Dermis microvascular lymphatic vessel endothelial cell (primary cell): ENCODE data around the gene GLRX3. TPM values are rescaled to one million over a fixed set of nuclear protein-coding genes. Genes with fewer than 3 reads are reported as not detected.

Experiments used
- DNase-seq, 2 donors: peaks; one replicate each; pipeline versions ENCODE4 v3.0.0 to v3.0.0-alpha.2; 2010; ENCODE audit warnings: low read depth in 2 of 2
- total RNA-seq: library from RNA; depleted of rRNA; stranded (reverse); fragments of >200 nt; gene quantifications from 2 replicates; pipeline ENCODE4 v1.2.1, GENCODE V29; 2014

Gene GLRX3
- total RNA-seq, 1 donor from 2014 or later = 72.0 TPM

- DNase-seq = no peak
Measured at GRCh38 chr10:130137659-130138478, 1.7 kb downstream of the GLRX3 start.

DNA sequence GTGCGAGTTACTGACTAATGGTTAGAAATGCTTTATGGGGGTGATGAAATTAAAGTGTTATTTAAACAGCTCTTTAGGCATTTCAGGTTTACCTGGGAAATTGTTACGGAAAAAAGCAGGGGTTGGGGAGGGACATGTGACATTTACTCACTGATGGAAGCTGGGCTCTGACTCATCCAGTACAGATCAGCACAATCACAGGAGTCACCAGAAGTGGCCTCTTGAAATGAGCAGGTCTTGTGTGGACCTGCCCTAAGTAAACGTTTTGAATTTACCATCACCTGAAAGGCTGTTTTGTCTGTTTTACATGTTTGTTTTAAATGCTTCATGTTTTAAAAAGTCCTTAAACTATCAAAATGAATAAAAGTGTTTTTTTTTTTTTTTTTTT is 2.3 kb downstream of the GLRX3 start:
- DNase-seq = peak; percentile 67 to 88

- DNase-seq = no peak
Measured at GRCh38 chr10:130140425-130140824, 4.2 kb downstream of the GLRX3 start.

DNA sequence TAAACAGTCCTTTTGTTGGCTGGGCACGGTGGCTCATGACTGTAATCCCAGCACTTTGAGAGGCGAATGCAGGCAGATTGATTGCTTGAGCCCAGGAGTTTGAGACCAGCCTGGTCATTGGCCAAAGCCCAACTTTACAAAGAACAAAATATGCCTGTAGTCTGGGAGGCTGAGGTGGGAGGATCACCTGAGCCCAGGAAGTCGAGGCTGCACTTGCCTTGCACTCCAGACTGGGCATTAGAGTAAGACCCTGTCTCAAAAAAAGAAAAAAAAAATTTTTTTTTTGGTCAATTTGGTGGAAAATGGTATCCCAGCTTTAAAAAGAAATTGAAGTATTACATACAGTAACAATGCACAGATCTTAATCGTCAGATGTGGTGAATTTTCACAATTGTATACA is 4.8 kb downstream of the GLRX3 start:
- no peak for DNase-seq

GRCh38 chr10:130141460-130141859 is 5.3 kb downstream of the GLRX3 start:
- peak in 1 of 2 donors; percentile 32 for DNase-seq

DNA sequence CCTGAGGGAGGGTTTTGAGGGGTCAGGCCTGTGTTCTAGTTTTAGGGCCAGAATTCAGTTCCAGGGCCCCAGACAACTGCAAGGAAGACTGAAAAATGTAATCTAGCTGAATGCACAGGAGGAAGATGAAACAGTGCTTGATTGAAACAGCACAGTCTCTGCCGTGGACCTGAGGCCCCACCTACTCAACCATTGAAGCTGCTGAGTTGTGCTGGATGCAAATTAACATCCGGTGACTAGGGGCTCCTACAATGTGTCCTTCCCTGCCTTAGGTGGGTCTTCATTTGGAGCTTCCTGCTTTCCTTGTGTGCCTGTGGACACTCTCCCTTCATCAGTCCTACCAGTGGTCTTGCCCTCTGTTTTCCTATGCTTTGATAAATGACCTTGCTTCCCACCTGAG is 5.7 kb downstream of the GLRX3 start:
- DNase-seq = no peak

- no peak for DNase-seq
Measured at GRCh38 chr10:130146042-130146441, 9.9 kb downstream of the GLRX3 start.

- DNase-seq = no peak
Measured at GRCh38 chr10:130159192-130159794, 23.1 kb downstream of the GLRX3 start.

- no peak for DNase-seq
Measured at GRCh38 chr10:130160775-130161174, 24.6 kb downstream of the GLRX3 start.

DNA sequence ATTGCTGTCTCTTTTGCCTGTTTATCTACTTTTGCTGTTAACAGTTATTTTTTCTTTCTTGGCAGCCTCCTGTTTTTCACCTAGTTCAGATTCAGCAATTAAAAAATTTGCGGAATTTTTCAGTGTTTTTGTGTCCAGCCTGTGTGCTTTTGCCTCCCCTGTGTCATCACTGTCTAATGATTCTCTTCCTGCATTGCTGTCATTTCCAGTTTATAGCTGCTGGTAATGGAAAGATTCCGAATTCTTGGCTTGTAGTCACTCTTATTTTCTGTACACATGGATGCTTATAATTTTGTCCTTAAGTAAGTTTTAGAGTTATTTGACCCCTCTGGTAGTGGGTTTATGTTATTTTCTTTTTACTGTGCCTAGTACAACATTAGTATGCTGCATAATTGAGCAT is 25.1 kb downstream of the GLRX3 start:
- DNase-seq = peak in 1 of 2 donors; percentile 77

GRCh38 chr10:130167193-130167592 is 31.0 kb downstream of the GLRX3 start:
- DNase-seq = no peak

GRCh38 chr10:130167707-130168106 is 31.5 kb downstream of the GLRX3 start:
- no peak for DNase-seq

- no peak for DNase-seq
Measured at GRCh38 chr10:130169136-130169859, 33.1 kb downstream of the GLRX3 start.

GRCh38 chr10:130171196-130171595 is 35.0 kb downstream of the GLRX3 start:
- no peak for DNase-seq

- DNase-seq = no peak
Measured at GRCh38 chr10:130174328-130174727, 38.1 kb downstream of the GLRX3 start.

DNA sequence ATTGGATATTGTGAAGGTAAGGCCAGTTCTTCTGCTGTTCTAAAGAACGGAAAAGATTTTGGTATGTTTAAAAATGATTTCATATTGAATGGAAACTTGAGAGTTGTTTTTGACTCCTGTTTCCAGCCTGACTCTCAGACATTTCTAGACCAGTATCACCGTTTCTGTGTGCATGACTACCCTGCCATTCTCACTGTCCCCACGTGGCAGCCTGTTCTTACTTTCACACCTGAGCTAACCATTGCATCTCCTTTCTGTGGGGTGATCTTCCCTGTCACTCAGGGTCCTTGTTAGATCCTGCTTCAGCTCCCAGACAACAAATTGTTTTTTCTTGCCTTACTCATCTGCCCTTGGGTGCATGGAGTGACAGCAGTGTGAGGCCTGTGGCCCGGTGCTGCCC is 38.9 kb downstream of the GLRX3 start:
- DNase-seq = no peak

GRCh38 chr10:130177250-130177649 is 41.1 kb downstream of the GLRX3 start:
- DNase-seq = no peak

- peak; percentile 70 to 87 for DNase-seq
Measured at GRCh38 chr10:130179640-130180039, 43.4 kb downstream of the GLRX3 start.

GRCh38 chr10:130180416-130180815 is 44.2 kb downstream of the GLRX3 start:
- DNase-seq = no peak

DNA sequence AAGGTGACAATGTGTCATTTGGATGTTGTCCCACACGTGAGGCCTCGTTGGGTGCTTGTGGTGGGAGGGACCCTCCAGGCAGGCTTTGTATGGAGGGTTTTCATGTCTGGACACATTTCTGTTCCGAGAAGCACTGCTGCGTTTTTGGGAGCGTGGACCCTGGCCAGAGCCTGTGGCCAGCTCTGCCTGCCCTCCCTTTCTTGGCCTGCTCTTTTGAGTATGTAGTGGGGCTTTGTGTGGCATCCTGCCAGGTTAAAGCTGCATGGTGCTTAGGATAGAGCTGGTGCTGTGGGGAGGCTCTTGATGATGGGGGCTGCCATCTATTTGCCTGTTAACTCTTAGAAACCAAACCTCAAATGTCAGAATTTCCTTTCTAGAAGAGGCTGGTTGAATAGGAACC is 45.7 kb downstream of the GLRX3 start:
- no peak for DNase-seq

DNA sequence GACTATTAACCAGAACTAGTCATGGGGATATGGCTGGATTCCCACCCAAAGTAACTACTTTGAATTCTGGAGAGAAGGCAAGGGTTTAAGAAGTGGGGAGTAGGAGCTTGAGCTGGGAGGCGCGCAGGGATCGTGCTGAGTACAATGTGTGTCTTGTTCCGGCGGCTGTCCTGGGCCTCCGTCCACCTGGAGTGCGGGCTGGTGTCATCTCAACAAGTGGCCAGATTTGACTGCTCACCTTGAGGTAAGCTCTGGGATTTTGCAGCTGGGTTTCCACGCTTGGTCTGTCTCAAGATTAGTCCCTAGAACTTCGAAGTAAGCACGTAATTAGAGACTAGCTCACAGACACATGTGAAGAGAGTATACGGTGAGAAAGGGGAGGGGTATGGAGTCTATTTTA is 49.4 kb downstream of the GLRX3 start:
- no peak for DNase-seq
